Breast epithelium (tissue), 3 donors: ENCODE data around the gene CHCHD6.

ENCODE experiments used
- POLR2A ChIP-seq: fragments of 450-650 bp; IDR thresholded peaks from one replicate; pipeline ENCODE4 v1.6.1; 2016; ENCODE audit warnings: antibody characterized with exemption, mild to moderate bottlenecking, moderate library complexity
- POLR2AphosphoS5 ChIP-seq, 3 donors: sonication (generic); formaldehyde crosslinking; IDR thresholded peaks; one replicate each; pipeline ENCODE4 v1.6.1; 2017; ENCODE audit warnings: antibody characterized with exemption in 3 of 3
- TF ChIP-seq, protein P1 (sequence below), 3 donors: fragments of 450-650 bp; IDR thresholded peaks; one replicate each; pipeline ENCODE4 v1.5.1; 2016 to 2017; ENCODE audit warnings: antibody characterized with exemption in 3 of 3, mild to moderate bottlenecking in 3 of 3, moderate library complexity in 3 of 3

DNA sequence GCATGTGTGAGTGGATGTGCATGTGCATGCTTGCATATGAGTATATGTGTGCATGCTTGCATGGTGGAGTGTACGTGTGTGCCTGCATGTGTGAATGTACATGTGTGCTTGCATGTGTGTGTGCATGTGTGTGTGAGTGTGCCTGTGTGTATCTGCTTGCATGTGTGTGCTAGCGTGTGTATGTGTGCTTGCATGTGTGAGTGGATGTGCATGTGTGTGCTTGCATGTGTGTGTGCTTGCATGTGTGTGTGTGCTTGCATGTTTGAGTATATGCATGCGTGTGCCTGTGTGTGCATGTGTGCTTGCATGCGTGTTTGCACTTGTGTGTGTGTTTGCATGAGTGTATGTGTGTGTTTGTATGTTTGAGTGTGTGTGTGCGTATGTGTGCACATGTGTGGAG is 274.3 kb downstream of the CHCHD6 start:
- TF ChIP-seq, protein P1, sequence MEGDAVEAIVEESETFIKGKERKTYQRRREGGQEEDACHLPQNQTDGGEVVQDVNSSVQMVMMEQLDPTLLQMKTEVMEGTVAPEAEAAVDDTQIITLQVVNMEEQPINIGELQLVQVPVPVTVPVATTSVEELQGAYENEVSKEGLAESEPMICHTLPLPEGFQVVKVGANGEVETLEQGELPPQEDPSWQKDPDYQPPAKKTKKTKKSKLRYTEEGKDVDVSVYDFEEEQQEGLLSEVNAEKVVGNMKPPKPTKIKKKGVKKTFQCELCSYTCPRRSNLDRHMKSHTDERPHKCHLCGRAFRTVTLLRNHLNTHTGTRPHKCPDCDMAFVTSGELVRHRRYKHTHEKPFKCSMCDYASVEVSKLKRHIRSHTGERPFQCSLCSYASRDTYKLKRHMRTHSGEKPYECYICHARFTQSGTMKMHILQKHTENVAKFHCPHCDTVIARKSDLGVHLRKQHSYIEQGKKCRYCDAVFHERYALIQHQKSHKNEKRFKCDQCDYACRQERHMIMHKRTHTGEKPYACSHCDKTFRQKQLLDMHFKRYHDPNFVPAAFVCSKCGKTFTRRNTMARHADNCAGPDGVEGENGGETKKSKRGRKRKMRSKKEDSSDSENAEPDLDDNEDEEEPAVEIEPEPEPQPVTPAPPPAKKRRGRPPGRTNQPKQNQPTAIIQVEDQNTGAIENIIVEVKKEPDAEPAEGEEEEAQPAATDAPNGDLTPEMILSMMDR (IDR thresholded peaks at IDR 0.05) = no peak
- TF ChIP-seq POLR2A = no peak
- TF ChIP-seq POLR2AphosphoS5 (IDR thresholded peaks at IDR 0.05) = no peak
